Cerebellar nuclear complex (tissue), 1 donor: ENCODE measurements around the gene C12orf50.
"Not testable (repeated sequence)": the region's sequence is repeated elsewhere in the genome, so short reads cannot be mapped to it uniquely, and the experiment has no call there.

Source experiments
- DNase-seq, 2 experiments: peaks; one replicate each; lab custom pipeline; 2025; lab: John Stamatoyannopoulos, UW

The C12orf50 gene

DNA sequence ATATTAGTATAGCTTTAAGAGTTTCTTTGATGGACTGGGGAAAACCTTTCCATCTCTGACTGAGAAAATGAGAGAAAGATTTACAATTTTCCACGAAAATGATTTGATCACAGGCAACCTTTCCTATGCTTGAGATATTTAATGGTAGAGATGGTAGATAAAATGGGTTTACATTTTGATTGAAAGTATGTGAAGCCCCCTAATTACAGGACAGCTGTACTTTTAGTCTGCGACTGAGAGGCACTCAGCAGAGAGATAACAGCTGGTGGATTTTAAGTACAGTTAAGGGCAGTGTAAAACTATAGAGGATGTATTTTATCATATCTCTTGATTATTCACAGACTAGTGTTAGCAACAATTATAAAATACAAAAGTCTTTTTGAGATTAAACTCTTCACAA is 40.7 kb downstream of the C12orf50 start:
- DNase-seq = no peak

DNA sequence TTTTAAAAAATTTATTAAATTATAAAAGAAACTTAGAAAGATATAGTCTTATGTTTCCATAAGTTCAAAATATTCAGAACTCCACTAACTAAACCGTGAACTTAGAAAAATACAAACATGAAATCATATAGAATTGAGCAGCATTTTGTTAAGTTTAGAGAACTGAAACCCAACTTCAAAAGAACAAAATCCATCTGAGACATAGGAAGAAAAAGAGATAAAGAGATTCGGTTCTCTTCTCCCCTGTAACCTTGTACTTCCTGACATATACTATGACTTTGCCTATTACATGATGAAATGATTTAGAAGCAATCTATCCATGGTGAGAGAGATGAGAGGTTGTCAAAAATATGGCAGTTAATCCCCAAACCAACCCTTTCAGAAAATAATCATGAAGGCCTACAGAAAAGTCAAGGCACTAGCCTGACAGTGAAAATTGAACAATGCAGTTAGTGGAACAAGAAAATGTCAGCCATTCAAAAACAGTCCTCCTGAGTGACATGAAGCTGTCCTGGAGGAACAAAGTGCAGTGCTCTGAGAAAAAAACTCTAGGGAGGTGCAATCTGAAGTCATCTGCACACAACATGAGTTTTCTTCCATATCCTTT is 44.0 kb downstream of the C12orf50 start:
- DNase-seq = no peak

DNA sequence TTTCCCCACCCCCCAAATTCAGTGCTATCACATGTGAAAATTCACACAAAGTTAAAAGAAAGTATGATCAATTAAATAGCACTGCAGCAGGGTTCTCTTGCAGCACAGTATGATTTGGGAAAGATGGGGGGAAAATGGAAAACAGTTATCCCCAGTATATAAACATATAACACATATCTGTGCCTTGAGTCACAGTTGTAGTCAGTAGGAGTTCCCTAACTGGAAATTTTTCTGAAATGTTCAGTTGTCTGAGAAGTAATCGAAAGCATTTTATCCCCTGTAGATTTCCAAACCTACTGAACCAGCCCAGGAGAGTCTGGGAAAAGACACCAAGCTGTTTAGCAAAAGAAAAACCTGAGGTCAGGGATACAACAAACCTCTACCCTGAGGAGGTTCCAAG is 47.0 kb downstream of the C12orf50 start:
- DNase-seq = no peak

DNA sequence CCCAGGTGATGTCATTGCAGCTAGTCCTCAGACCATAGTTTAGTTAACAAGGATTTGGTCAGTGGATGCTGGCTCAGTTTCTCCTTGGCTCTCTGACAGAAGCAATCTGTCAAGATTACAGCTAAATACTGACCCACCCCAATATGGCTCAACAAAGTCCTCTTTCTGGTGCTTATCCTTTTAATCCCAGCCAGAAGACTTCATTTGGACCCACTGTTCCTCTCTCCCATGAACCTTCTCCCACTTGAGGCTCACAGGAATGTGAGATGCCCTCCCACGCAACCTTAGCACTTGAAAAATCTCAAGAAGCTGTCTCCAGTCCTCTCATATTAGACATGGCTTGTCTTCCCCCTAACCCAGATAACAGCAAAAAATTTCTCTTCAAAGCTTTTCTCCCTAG is 47.7 kb downstream of the C12orf50 start:
- DNase-seq = no peak

DNA sequence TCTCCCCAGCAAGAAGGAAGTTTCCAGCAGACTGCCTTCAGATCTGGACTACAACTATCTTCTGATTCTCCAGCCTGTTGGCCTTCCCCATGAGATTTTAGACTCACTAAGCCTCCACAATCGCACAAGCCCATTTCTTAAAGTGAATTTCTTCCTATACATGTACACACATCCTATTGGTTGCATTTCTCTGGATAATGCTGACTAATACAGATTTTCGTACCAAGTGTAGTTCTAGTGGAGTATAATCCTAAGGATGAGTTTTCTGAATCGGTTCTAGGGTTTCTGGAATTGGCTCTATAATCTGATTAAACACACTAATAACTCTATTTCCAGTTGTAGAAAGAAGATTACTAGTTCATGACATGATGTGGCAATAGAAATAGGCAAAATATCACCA is 53.3 kb downstream of the C12orf50 start:
- DNase-seq = no peak

DNA sequence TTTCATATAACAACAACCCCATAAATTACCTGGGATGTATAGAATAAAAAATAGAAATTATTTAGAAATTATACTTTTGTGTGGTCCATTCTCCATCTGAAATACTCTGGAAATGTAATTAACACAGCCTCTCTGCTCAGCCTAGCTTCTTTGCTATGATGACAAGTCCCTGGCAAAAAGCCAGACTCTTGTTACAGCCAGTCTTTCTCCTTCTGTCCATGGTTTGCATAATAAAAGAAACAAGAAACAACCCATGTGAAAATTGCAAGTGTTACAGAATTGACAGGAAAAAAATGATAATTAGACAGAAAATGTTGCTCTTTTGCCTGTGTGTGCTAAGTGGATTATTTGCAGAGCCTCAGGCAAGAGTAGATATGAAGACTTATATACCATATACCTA is 61.3 kb downstream of the C12orf50 start:
- no peak for DNase-seq

DNA sequence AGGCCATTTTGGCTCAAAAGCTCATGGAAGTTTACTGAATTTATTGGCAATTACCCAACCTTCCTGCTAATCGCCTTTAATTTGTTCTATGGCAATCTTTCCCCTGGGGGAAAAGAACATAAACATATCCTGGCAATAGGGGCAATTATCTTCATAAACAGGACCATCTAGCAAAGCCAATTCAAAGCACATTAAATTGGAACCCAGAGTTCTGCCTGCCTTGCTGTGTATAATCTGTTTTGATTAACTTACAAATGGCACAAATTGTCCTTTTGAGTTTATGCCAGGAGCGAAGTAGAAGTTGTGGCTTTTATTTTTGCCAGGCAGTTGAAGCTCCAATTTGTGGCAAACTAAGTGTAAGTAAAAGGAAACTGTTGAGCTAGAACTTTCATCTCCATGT is 68.6 kb downstream of the C12orf50 start:
- no peak for DNase-seq

DNA sequence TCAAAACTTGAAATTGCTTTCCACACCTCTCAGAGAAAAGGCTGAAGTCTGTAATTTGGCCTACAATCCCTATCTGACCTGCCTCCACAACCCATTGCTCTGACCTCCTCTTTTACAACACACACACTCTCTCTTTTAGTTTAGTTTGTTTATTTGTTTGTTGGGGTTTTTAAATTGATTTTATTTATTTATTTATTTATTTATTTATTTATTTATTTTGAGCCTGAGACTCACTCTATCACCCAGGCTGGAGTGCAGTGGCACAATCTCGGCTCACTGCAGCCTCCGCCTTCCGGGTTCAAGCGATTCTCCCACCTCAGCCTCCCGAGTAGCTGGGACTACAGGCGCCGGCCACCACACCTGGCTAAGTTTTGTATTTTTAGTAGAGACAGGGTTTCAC is 75.2 kb downstream of the C12orf50 start:
- not testable (repeated sequence) for DNase-seq

DNA sequence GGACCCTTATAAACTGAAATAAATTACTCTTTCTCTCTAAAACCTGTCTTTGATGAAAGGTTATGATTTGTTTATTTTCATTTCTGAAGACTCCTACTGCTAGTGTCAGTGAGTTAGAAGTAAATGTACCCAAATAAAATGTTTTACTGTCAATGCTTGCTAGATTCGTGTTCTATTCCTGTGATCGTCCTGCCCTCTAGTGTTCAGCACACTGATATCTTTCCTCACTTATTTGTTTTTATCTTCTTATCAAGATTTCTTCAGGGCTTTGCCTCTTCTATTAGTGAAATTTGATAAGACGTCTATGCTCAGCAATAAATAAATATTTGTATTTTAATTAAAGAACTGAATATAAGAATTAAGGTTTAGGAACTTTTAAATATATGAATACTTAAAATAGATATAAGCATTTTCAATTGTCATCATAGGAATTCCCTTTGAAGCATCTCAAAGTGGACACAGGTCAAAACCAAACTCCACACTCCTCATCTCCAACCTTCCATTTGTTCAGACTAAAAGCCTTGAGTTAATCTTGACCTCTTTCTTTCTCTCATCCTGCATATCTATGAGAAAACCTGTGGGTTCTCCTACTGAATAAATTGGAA is 75.8 kb downstream of the C12orf50 start:
- no peak for DNase-seq

DNA sequence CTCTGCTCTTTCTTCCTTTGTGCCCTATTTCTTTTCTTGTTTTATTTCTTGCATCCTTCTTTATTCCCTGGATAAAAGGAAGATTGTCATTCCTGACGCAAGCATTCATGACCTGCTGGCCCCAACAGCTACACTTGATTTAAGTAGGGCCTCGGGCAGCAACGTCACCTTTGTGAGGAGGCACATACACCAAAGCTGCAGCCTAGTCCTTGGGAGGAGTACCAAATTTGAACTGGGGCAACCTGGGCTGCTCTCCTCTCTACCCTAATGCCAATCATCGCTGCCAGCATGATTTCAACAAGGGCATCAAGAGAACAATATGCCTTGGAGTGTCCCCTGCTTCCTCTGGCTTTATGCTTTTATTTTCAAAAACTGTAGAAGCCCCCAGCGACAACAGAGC is 76.4 kb downstream of the C12orf50 start:
- no peak for DNase-seq

DNA sequence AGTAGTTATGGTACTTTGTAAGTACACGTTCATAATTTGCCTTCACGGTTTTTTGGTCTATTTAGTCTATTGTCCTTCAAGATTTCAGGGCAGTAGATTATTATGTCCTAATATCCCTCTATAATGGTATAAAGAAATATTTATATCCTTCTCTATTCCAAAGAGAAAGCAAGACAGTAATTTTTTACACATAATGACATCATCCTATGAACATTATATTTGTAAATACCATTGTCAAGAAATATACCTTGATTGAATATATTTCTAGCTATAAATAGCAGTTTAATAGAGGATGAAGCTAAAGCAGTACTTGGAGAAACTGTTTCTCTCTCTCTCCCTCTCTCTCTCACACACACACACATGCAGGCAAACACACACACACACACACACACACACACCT is 77.0 kb downstream of the C12orf50 start:
- no peak for DNase-seq

DNA sequence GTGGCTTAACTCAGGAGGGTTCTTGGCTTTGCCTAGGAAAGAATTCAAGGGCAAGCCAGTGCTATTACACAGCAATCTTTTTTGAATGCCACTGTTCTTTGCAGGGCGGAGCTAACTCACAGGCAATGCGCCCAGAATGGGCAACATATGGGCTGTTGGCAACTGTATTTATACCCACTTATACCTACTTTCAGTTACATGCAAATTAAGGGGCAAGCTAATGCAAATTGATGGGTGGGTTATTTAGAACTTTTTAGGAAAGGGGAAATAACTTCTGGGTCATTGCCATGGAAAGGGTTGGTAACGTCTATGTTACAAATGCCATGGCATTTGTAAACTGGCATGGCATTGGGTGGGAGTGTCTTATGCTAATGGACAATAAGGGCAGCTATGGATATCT is 85.4 kb downstream of the C12orf50 start:
- DNase-seq = no peak

DNA sequence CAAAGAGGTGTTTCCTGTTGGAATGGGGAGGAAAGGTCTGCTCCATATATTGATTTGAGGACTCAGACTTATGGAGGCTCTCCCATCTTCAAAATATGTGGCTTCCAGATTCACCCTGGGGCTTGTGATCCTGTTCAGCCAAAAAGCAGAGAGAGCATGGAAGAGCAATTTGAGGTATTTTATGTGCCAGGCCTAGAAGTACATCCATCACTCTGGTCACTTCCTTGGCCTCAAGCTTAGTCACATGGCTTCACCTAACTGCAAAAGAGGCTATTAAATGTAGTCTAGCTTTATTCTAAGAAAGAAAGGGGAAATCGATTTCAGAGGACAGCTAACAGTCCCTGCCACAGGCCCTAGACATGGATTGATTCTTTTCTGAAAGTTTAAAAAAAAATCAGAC is 86.2 kb downstream of the C12orf50 start:
- no peak for DNase-seq

DNA sequence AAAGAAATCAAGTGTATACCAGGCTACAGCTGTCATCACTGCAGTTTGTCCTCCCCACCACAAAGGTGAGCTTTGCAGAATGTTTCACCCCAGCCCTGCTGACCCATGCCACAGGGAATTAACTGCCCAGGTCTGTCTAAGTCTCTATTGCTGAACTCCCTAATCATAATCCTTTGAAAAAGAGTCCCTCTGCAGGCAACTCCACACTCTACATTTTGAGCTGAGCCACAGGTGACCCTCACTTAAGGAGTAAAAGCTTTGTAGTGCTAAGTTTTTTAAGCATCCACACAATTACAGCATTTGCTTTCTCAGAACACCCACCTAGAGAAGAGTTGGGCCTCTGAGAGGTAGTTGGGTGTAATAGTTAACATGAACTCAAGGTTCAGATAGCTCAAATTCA is 90.0 kb downstream of the C12orf50 start:
- DNase-seq = no peak

DNA sequence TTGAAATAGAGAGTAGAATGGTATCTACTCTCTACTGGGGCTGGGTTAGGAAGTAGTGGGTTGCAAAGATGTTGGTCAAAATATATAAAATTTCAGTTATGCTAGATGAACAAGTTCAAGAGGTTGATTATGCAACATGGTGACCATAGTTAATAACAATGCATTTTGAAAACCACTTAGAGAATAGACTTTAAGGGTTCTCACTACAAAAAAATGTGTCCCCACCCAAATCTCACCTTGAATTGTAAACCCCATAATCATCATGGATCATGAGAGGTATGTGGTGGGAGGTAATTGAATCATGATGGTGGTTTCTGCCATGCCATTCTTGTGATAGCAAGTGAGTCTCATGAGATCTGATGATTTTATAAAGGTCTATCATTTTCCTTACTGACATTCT is 94.0 kb downstream of the C12orf50 start:
- no peak for DNase-seq

DNA sequence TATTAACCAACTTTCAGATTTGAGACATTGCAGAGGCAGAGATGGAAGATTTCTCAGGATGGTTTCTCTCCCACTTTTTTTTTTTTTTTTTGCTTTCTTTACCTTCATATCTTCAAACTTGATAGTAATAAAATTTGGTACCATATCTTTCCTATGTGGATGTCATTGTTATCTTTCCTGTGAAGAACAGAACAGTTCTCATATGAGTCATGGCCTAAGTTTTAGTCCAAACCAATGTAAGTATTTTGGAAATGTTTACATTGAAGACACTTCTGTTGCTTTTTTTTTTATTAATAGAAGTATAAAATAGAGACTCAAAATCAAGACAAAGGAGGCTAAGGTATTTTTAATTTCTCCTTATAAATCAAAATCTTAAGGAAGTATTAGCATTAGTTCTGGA is 95.2 kb downstream of the C12orf50 start:
- DNase-seq = no peak

DNA sequence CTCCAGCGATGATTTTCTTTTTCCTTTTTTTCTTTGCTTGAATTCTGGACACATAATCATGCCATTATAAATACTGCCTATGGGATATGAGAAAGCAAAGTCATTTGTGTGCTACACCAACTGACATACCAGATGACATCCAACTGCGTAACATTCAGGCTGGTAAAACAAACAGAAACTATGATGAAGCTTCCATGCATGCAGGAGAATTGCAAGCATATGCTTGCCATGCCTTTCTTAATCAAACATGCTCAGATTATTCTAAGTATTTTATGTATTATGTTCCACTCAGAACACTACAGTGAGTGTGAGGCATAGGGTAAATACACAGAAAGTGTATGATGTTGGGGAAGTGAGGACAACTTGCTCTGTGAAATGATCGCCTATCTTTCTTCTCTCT is 97.4 kb downstream of the C12orf50 start:
- DNase-seq = no peak

DNA sequence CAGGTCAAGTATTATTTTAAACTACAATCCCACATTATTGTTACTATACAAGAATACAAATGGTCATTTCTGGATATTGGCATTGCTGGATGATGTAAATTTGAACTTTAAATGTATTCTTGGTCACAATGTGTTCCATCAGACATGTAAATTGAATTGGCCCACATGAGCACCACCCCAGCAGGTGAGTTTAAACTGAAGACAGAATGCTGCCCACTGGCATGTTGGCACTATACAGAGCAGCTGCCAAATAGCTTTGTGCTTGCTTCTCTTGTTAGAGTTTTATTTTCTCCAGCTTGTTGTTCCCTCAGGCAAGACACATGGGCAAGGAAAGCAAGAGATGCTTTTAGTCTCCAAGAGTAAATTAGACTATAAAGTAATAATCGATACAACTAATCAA is 98.6 kb downstream of the C12orf50 start:
- no peak for DNase-seq
